Activated CD4-positive, alpha-beta T cell treated with anti-CD3 and anti-CD28 coated beads, Interleukin-2, amount 50 U/mL, for 4 hours (primary cell): ENCODE data around the gene XRCC3.
A peak's percentile ranks its signal among the peaks of the same experiment; 100 is the strongest.

Experiments used
- DNase-seq, 2 experiments: peaks; one replicate each; pipeline ENCODE4 v3.0.0-alpha.2; 2020

XRCC3 gene

GRCh38 chr14:103725001-103725682 lies 9.9 kb upstream of the XRCC3 start:
- DNase-seq: no peak

DNA sequence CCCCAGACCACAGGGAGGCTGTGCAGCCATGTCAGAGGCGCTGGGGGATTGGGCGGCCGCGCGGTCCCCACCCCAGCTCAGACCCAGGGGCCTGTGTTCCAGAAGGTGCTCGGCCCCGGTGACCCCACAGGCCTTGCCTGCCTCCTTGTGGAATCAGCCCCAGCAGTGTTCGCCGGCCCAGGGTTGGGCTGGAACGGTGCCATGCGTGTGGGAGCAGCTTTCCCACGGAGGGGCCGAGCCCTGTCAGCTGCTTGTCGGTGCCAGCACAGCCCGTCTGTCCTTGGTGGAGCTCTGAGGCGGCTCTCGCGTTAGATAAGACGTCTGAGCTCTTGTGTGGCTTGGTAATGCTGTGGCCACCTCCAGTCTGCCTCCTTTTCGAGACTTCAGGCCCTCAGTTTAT lies 8.9 kb upstream of the XRCC3 start:
- no peak for DNase-seq

- DNase-seq: no peak
These were observed 8.5 kb upstream of the XRCC3 start for GRCh38 chr14:103723748-103724081.

DNA sequence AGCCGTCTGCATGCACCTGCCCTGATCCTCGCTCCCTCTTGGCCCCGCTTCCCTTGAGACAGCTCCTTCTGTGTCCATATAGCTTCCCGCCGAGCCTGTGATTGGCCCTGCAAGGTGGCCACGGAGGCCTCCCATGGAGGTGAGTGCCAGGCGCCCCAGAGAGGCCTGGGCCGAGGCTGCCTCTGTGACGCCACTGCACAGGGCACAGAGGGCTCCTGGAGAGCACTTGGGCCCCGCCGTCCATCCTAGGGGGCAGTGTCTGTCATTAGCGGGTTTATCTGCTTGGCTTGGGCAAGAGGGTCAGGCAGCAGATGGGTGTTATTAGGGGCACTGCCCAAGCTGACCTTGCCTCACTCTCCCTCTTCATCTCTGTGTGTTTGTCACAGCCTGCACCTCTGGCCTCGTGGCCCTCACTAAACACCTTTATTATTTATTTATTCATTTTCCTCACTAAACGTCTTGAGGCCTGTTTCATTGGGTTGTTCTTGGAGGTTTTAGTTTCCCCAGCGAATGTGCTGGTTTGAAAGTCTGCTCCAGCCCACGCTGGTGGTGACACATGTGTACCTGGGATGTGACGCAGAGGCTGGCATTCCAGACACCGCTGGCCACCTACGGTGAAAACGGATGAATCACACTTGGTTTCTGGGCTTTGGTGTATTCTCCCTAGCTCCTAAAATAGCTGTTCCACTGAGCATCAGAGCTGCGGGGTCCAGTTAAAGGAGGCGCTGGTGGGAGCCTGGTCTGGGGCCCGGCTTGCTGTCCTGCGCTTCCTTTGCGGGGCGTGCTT lies 6.3 kb upstream of the XRCC3 start:
- DNase-seq: peak; percentile 23 to 29

DNA sequence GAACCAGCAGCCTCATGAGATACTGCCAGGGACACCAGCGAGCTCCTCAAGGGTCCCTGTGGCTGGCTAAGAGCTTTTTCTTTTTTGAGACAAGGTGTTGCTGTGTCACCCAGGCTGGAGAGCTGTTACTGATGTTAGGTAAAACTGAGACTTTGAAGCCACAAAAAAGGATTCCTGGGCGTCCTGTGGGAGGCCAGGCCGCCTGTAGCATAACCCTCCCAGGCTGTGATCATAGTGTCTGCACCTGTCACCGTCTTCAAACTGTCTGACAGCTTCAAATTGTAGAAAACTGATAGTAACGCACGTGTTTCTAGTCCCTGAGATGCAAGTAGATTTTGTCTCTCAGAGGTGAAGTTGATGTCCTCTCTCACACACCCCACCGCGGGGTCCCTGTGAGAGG lies 4.5 kb upstream of the XRCC3 start:
- DNase-seq: no peak

DNA sequence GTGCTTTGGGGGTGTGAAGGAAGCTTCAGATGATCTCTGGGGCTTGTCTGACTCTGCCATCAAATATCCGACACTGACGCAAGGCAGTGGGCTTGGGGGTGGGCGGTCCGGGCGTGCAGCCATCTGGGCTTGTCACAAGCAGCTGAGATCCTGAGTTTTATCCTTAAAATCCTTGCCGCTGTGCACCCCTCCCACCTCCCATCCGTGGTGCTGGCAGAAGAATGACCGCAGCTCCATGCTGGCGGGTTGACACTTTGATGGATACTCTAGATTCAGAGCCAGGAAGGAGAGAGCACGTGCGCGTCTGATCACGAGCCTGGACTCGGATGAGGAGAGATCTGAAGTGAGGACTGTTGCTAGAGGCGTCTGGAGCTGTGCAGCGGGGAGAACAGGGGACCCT lies 3.3 kb upstream of the XRCC3 start:
- DNase-seq: no peak

- DNase-seq: no peak
These were observed 1.7 kb upstream of the XRCC3 start for GRCh38 chr14:103716899-103717411.

GRCh38 chr14:103716091-103716801 lies 995 bp upstream of the XRCC3 start:
- DNase-seq: no peak

GRCh38 chr14:103714063-103714724 lies 1.1 kb downstream of the XRCC3 start:
- DNase-seq: no peak

GRCh38 chr14:103713304-103714062 lies 1.8 kb downstream of the XRCC3 start:
- no peak for DNase-seq

DNA sequence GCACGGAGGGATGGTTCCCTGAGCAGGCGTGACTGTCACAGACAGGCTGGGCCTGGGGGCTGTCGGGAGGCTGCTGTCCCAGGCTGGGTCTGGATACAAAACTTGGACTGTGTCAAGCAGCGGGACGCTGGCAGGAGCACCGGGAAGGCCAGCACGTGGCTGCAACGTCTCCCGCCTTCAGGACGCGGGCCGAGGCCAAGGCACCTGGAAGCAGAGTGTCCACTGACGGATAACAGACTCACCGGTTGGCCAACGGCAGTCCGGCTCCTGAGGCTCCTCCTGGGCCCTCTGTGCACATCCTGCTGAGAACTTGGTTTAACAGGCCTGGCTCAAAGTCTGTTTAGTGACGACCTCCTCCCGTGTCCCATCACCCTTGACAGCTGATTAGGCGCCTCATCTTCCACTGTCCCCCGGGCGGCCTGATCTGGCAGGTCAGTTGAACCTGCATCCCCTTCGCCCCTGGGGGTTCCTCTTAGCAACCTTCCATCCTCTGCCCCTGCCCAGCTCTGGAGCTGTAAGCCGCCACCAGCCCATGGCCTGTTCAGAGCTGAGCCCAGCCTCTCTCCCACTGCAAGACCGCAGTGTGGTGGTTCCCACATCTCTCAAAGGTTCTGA lies 2.5 kb downstream of the XRCC3 start:
- DNase-seq: no peak

GRCh38 chr14:103711516-103712431 lies 3.5 kb downstream of the XRCC3 start:
- DNase-seq: no peak

DNA sequence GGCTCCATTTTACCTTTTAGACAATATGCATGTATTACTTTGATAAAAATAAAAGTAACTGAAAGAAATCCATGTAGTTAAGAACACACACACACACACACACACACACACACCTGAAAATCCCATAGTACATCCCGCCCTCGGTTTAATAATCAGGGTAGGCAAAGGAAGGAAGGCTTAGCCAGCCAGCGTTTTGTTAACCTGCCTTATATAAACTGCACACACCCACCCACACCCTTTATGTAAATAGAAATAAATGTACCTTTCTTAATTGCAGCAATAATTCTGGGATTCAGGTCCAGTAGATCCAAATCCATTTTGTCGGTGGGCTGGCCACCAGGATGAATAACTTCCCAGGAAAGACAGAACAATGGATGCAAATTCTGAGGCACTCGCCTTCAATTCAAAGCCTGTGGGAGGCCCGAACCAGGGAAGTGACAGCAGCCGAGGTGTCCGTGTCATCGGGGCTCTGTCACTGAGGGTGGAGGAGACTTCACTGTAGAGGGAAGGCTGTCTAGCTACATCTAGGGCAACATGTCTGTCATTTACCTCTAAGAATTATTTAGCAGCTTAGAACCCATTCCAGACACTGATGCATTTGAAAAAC lies 4.4 kb downstream of the XRCC3 start:
- DNase-seq: no peak

GRCh38 chr14:103709814-103710213 lies 5.4 kb downstream of the XRCC3 start:
- DNase-seq: no peak

DNA sequence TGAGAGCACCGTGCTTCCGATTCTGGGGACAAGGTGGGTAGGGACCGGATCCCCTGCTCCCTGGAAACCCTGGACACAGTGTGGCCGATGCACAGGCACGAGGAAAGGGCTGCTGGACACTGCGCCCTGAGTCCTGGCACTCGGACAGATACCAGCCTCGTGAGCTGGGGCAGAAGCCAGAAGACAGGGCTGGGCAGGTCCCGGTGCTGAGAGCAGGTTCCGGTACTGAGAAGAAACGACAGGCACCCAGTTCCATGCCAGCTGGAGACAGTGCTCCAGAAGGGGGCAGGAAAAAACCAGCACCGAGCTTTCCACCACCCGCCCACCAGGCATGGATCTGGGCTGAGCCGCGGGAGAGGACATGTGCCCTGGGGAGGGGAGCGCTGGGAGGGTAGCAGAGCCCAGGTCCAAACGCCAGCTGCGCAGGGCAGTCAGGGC lies 6.5 kb downstream of the XRCC3 start:
- DNase-seq: no peak

- no peak for DNase-seq
These were observed 7.7 kb downstream of the XRCC3 start for GRCh38 chr14:103707329-103708263.

- DNase-seq: no peak
These were observed 8.5 kb downstream of the XRCC3 start for GRCh38 chr14:103706551-103707328.
